HCT116 (cell line): ENCODE data around the gene RPTOR.

Experiments used
- EGR1 ChIP-seq: IDR thresholded peaks from 2 replicates; pipeline ENCODE4 v1.6.1; 2012; ENCODE audit warnings: low read depth
- EZH2 ChIP-seq: fragments of 200-600 bp; sonication (generic); IDR thresholded peaks from 2 replicates; pipeline ENCODE4 v1.6.1; 2017; ENCODE audit warnings: antibody characterized with exemption, mixed run types
- EZH2phosphoT487 ChIP-seq: fragments of 200-600 bp; IDR thresholded peaks from 2 replicates; pipeline ENCODE4 v1.6.1; 2018; ENCODE audit warnings: antibody characterized with exemption, borderline replicate concordance
- JUND ChIP-seq: IDR thresholded peaks from 2 replicates; pipeline ENCODE4 v1.6.1; 2012
- POLR2A ChIP-seq: IDR thresholded peaks from 2 replicates; pipeline ENCODE4 v1.7.0; 2011; ENCODE audit warnings: borderline replicate concordance; ENCODE audit not compliant: insufficient read depth, insufficient read length; ENCODE audit errors: extremely low read depth
- SP1 ChIP-seq: IDR thresholded peaks from 2 replicates; pipeline ENCODE4 v1.6.1; 2012; ENCODE audit warnings: low read depth
- TCF7L2 ChIP-seq: IDR thresholded peaks from 2 replicates; pipeline ENCODE4 v1.7.0; 2011; ENCODE audit warnings: borderline replicate concordance, inconsistent platforms; ENCODE audit not compliant: insufficient read depth, insufficient read length; ENCODE audit errors: extremely low read depth
- YY1 ChIP-seq: IDR thresholded peaks from 2 replicates; pipeline ENCODE4 v1.6.1; 2011; ENCODE audit warnings: low read length, low read depth, moderate library complexity, mild to moderate bottlenecking; ENCODE audit not compliant: insufficient replicate concordance; ENCODE audit errors: extremely low read depth
- TF ChIP-seq, protein P1 (sequence below), 3 experiments: fragments of 200-600 bp in 1 of 3; sonication (generic) in 1 of 3; IDR thresholded peaks in 2 of 3; conservative IDR thresholded peaks in 1 of 3; 2 replicates each; pipeline ENCODE4 v1.5.1; 2012 to 2017; ENCODE audit warnings: low read depth in 2 of 3, low read length in 2 of 3, antibody characterized with exemption in 1 of 3, borderline replicate concordance in 1 of 3, control low read depth in 1 of 3, mild to moderate bottlenecking in 1 of 3, mixed read lengths in 1 of 3, mixed run types in 1 of 3, moderate library complexity in 1 of 3; ENCODE audit not compliant: insufficient read depth in 1 of 3
- TF ChIP-seq, protein P2 (sequence below): IDR thresholded peaks from 2 replicates; pipeline ENCODE4 v1.6.1; 2012

- TF ChIP-seq EZH2phosphoT487 (no peak), SP1 (no peak), POLR2A (no peak), EGR1 (no peak), EZH2 (no peak), TCF7L2 (no peak), JUND (no peak), YY1 (no peak)
- TF ChIP-seq, protein P1, sequence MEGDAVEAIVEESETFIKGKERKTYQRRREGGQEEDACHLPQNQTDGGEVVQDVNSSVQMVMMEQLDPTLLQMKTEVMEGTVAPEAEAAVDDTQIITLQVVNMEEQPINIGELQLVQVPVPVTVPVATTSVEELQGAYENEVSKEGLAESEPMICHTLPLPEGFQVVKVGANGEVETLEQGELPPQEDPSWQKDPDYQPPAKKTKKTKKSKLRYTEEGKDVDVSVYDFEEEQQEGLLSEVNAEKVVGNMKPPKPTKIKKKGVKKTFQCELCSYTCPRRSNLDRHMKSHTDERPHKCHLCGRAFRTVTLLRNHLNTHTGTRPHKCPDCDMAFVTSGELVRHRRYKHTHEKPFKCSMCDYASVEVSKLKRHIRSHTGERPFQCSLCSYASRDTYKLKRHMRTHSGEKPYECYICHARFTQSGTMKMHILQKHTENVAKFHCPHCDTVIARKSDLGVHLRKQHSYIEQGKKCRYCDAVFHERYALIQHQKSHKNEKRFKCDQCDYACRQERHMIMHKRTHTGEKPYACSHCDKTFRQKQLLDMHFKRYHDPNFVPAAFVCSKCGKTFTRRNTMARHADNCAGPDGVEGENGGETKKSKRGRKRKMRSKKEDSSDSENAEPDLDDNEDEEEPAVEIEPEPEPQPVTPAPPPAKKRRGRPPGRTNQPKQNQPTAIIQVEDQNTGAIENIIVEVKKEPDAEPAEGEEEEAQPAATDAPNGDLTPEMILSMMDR (IDR thresholded peaks at IDR 0.05 in 2 of 3, conservative IDR thresholded peaks at IDR 0.05 in 1 of 3; ENCODE audit: borderline replicate concordance in 1 of 3, insufficient read depth in 1 of 3, low read depth in 2 of 3, low read length in 2 of 3), result no peak
- TF ChIP-seq, protein P2, sequence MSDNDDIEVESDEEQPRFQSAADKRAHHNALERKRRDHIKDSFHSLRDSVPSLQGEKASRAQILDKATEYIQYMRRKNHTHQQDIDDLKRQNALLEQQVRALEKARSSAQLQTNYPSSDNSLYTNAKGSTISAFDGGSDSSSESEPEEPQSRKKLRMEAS, result no peak
These were observed 276.9 kb downstream of the RPTOR start for GRCh38 chr17:80821546-80821945.
